ENCODE measurements around the gene AGMO.

DNA sequence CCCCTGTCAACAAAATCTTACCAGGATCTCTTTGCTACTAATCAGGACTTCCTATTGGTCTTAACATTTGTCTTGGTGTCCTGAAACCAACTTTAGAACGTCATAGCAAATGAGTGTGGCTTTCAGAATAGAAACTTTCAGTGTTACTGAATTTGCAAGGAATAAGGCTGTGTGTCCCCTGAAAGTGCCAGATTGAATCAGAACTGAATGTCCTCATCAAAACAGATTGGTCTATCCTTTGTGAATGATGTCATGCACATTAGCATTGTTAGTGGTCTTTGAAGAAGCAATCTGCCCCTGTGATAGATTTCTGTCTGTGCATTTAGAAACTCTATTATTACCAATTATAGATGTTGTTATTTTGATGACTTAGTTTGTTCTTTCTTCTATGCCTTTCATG is 119.9 kb downstream of the AGMO start:
- TF ChIP-seq POLR2AphosphoS5 (IDR thresholded peaks at IDR 0.05; ENCODE audit: low read depth, low read length) (no peak), POLR2A (IDR thresholded peaks at IDR 0.05; ENCODE audit: low read depth, low read length) (no peak), TAF1 (IDR thresholded peaks at IDR 0.05; ENCODE audit: borderline replicate concordance, low read depth, low read length) (no peak)
